G401.6 (cell line): Measurements from ENCODE around the gene RFX3.

Source experiments
- FAIRE-seq: peaks from 2 replicates; lab custom pipeline; 2012; peaks lifted over from hg19 to GRCh38; lab: Jason Lieb, UNC

RFX3 gene

DNA sequence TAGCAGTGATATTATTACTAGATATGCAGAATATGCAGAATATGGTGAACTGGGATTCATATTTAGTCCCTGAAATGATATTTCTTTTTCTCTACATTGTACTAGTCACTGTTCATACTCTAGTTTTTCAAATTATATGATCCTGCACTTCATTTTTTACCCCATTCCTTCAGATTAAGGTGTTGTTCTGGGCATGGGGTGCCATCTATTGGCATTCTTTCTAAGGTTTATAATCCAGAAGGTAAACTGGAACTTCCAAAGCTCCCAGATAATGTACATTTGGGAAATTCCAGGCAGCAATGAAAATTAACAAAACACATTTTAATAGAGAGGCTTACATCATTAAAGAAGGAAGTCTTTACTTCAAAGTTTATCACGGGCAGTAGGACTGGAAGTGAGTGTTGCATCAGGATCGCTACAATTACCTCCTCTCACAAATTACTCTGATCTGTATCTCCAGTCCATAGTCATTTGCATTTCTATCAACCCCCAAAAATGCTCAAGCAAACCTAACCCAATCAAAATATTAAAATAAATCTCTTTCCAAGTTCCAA, 12.5 kb downstream of the RFX3 start:
- no peak for FAIRE-seq

DNA sequence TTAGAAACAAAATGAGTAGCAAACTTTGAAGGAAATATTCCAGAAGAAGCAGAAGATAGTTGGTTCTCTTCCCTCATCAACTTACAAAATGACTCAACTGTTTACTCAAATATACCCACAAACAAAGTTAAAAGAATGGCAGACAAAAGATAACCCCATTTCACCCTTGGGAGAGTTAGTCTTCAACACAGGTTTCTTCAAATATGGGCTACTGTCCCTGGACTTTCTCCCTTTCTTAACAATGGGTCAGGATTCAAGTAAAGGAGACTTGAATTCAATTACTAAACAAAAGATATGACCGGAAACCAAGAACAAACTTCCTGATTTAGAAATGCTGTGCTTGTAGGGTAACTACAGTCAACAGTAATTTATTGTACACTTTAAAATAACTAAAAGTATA, 14.2 kb downstream of the RFX3 start:
- FAIRE-seq: no peak

DNA sequence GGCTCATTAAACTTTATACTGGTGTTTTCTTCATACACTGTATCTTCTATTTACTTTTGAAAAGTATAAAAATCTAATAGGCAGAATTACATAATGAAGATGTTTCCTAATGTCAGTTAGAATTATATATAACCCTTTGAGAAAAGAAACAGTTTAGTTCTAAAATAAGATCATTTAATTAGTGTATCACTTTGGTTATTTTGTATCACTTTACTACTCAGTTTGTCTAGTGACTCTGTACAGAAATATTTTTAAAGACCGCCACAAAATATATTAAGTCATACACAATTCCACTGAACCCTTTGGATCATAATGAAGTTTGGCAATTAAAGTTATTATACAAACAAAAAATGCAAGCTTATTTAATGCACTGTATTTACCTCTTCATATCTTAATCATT, 15.0 kb downstream of the RFX3 start:
- FAIRE-seq: no peak

DNA sequence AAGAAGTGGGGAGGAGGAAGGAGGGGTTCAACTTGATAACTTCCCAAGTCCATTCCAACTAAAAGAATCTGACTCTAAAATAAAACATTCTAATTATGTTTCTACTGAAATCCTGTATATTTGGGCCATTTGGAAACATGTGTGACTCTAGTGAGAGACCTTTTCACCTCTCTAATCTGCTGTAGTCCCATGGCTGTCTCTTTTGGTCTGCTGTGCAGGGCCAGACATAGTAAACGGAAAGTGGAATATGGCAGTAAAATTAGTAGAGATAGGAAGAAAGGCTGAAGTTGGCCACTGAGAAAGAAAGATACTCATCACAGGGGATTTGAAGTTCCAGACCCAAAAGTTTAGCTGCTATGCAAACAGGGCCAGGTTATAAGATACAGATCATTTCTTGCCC, 15.9 kb downstream of the RFX3 start:
- no peak for FAIRE-seq

DNA sequence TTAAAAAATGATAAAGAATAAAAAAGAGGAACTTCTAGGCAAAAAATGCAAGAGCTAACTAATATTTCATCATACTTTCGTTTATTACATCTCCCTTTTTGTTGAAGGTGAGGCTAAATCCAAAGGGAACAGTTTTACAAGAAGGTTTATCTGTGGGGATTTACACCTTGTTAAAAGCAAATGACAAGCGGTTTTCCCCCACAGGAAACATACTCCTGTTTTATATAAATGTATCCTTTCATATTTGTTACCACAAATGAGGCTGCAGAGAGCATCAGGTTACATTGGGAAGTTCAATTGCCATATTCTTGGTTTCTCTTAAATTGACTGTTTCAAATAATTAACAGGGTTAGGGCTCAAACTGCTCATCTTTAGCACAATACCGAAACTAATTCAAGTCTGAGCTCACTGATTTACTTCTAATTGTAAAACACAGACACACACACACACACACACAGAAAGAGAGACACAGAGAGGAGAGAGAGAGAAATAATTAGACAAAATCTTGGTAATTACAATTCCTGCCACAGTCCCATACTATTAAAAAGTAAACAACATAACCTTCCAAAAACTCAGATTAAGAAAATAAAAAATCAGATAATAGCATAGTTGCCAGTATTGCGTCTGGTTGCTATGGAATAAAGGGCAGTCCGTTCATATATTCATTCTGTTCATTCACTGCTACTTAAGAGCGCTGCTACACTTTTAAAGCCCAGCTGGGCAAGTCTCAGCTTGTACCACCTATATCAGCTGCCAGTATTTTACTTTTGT, 17.1 kb downstream of the RFX3 start:
- peak; percentile 96 for FAIRE-seq

DNA sequence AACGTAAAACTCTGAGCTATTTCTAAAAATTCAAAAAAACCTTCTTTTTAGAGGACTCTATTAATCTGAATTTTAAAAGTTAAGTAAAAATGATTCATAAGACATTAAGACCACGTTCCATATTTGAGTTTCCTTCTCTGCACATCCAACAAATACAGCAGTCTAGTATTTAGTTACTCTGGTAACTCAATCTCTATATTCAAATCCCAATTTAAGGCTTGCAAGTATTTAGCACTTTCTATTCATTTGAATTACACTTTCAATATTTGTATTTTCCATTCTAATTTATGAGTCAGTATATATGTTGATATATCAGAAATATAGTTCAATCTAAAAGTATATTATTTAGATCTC, 17.7 kb downstream of the RFX3 start:
- no peak for FAIRE-seq

DNA sequence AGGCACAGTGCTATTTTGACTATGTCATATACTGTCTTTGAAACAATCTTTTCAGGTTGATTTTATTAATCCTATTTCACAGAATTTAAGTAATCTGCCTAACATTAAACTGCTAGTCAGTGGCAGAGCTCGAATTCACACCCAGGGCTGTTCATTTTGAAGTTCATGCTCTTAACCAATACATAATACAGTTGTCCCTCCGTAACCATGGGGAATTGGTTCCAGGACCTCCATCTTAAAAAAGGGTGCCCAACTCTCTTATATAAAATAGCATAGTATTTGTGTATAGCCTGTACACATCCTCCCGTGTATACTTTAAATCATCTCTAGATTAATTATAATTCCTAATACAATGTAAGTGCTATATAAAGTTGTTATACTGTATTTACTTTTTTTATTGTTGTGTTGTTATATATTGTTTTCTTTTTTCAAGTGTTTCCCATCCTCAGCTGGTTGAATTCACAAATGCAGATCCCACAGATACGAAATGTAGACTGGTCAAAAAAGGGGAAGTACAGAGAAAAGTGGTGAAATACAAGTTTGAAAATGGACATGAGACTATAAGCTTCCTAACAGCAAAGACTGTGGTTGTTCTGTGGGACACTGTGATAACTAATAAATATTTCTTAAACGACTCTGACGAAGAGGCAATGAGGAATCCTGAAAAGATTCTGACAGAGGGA, 18.3 kb downstream of the RFX3 start:
- FAIRE-seq: peak; percentile 83

DNA sequence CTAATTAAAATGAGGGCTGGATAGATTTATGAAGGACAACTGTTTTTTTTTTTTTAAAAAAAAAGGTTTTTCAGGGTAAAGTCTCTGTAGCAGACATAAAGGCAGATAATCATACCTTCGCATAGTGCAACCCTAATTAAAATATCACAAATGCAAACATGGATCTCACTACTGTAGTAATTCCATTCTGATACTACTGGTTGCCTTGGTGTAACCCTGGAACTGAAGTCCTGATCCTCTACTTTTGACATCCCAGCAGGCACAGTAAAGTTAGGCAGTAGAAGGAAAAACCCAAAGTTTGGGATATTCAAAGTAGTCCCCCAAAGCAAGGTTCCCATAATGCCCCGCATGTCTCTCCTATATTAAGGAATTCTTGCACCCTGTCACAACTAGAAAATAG, 19.6 kb downstream of the RFX3 start:
- FAIRE-seq: no peak

DNA sequence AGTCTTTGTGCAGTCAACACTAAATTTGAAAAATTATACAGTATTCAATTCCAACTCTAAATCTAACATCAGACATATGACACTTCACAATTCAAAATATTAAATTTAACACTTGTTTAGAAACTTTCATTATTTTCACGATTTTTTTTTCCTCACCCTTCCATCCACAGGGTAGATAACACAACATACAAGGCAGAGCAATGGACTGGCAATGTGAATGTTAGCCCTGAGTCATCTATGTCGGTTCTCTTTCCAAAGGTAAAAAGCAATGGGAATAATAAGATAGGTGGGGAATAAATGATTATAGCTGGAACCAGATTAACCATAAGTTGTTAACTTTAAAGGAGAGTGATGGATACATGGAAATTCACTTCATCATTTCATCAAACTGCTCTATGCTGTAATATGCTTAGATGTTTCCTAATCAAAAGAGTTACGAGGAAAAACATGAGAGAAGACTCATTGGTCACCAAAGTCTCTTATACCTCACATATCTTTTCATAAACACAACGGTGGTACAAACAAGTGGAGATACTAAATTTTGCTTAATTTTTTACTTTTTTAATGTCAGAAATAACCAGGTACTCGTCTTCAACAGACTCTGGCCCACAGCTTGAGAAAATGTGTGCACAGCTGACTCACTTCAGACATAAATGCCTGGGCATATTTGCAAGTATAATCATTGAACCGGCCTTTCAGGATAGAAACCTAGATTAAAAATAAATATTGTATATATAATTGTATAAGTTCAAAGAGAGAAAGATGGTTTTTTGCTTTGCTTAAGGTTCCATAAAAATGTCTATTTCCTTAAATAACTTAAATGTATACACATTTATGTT, 23.0 kb downstream of the RFX3 start:
- FAIRE-seq: peak; percentile 70

DNA sequence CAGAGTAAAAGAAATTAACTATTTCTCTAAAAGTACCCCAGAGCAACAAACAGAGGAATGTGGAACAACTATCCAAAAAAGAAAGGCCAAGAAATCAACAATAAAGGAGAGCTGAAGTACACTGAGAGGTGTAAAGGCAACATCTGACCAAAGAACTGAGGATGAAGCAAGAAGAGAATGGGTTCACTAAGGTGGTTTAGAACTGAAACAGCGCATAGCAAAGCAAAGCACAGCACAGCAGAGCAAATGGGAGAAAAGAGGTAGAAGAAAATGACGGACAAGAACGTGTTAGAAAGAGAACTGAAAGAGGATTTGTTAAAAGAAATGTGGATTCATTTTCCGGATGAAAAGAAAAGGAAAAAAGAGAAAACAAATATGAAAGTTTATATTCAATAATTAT, 25.8 kb downstream of the RFX3 start:
- FAIRE-seq: no peak

DNA sequence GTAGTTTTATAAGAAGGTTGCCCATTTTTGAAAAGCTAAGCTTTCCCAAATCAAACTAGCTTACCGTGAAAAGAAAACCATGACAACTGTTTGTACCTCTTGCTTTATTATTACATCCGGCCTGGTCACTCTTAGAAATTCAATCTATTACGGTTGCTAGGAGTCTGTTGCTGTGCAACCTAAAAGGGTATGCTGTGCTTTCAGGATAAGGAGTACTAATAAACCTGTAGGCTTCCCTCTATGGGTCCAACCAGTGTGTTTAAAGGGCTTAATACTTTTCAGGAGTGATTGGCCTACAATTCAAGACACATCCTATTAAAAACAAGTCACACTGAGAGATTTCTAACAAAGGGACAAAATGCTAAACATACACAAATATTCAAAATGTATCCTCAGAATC, 27.1 kb downstream of the RFX3 start:
- no peak for FAIRE-seq

DNA sequence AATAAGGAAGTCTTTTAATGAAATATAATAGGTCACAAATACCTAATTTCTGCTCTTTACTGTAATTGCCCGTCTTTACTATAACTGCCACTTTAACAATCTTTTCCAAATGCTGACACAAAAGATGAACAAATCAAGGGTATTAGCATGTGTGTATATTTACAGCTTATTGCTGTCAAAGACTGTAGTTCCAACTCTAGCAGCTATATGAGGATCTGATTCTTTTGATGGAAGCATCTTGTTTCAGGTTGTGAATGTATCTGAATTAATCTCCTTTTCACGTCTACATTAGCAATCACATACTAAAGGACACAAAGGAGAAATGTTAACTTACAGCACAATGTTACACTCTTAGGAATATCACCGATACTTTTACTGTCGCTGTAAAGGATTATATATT, 27.9 kb downstream of the RFX3 start:
- FAIRE-seq: no peak

DNA sequence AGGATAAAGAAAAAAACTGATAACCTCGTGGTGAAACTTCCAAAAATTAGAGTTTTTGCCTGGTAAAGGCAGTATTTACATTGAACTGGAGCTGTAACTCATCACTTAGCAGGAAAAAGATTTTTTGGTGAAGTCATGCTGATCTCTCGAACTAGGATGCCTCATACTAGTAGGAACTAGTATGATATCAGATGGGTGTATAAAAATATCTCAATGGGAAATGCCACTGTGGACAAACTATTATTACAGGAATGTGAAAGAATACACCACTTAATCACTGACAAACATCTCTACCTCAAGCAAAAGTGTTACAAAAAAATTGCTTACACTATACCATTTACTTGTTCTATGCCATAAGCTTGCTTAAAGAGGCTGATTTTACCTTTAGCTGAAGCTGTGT, 28.4 kb downstream of the RFX3 start:
- FAIRE-seq: no peak

DNA sequence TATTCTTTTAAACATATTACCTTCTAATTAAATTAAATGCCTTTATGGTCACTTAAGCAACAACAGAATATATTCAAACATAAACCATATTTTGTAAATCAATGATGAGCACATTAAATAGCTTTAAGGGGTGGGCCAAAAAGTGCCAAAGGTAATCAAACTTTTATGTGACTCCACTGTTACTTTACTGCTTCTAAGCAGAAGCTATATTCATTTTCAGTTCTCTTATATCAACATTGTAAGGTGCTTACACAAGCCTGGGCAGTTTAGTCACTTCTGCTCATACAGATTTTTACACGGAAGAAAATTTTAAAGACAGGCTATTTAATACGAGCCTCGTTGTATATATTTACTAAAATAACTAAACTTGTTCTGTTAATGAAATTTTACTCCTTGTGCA, 29.9 kb downstream of the RFX3 start:
- peak; percentile 78 for FAIRE-seq

DNA sequence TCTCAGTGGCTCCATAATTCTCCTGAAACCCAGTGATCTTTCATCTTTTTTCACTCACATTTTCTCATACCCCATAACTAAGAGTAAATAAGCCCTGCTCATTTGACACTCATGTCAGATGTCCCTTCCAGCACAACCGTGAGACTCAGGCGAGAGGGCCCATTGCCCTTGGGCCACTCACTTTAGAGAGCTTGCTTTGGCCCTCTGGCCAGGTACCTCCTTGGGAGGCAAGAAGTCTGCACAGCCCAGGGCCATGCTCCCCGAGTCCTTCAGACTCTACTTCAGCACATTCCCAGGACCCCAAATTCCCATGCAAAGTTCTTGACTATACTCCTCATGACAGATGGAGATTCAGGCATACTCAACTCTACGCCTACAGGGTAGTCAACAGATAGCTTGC, 33.6 kb downstream of the RFX3 start:
- no peak for FAIRE-seq

DNA sequence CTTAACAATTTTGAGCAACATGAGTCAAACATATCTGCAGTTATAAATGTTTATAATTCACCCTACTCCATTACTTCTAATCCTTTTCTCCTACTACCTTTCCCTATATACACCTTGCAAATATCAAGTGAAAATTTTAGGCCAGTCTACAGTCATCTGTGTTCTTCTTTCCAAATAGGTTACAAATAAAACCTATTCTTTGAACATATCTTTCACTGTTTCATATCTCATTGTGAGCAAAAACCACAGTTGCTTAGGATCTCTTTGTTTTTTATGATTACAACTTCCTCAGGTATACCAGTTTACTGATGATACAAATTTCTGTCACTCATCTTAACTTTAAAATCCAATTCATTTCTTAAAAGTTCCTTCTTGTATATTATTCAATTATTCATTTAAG, 34.4 kb downstream of the RFX3 start:
- peak; percentile 52 for FAIRE-seq

DNA sequence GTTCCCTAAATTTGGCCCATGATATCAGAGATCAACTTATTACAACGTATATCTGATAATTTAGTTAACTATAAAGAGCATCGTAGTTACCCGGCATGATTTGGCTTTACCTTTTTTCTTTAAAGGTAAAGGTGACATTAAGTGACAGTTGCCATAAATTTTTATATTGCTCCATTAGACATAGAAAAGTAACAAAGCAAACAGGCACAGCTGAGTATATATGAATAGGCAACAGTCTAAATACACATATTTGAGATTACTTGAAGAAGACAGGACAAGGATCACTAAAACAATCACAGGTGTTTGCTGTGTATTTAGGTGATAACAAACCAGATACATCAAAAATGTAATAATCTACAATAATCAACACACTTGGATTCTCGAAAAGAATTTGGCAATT, 34.8 kb downstream of the RFX3 start:
- no peak for FAIRE-seq

DNA sequence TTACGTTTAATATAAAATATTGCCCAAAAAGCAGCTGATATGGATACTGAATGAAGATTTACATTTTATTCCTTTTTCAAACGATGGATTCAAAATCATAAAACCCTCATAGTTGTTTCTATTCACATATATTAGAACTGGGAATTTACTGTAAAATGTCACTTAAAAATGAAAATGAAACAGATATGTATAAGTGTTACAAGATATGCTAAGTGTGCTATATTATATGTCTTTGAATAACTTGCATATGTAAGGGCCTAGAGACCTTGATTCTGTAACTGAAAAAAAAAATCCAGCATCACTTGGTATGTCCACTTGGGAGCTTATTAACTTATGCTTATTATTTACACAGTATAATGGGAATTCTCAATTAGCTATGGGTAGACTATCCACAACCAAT, 43.2 kb downstream of the RFX3 start:
- FAIRE-seq: peak; percentile 33

DNA sequence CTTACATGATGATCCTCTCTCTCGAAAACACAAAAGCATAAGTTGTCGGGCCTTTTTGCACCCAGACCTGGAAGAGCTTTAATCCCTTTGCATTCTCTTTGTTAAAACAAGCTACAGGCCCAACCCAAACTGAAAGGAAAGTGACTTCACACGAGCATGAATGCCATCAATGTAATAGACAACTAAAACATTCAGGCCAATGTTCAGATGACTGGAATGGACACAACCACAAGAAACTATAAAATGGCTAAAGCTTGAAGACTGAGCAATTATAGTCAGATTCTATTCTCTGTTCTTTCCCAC, 45.5 kb downstream of the RFX3 start:
- FAIRE-seq: no peak

DNA sequence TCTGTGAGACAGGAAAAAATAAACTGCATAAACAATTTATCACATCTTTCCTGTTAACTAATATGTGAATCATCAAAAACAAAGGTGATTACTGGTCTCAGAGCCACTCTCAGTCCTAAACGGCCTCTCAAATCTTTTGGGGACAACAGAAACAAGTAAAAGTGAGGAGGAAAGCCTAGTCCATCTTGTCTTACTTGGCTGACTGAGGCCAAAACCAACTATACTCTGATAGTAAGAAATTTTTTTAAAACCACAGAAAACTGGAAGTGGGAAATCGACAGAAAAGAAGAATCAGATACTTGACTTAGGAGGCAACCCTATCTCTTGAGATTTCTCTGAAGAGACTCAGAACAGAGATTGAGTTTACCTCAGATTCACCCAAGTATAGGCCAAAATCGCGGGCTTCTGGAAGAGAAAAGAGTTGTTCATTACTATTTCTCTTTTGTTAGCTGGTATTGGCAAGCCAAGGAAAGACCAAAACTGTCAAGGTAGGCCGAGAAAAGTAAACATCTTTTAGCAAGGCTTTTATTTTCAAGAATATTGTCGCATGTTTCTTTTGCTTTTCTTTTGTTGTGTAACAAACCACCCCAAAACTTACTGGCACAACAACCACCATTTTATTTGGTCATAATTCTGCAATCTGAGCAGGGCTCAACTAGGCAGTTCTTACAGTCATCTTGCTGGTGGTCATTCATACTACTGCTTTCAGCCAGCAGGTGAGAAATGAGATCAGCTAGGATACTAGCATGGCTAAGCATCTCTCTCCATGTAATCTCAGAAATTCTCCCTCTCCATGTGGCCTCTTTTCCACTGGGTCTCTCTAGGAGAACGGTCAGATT, 46.1 kb downstream of the RFX3 start:
- no peak for FAIRE-seq

DNA sequence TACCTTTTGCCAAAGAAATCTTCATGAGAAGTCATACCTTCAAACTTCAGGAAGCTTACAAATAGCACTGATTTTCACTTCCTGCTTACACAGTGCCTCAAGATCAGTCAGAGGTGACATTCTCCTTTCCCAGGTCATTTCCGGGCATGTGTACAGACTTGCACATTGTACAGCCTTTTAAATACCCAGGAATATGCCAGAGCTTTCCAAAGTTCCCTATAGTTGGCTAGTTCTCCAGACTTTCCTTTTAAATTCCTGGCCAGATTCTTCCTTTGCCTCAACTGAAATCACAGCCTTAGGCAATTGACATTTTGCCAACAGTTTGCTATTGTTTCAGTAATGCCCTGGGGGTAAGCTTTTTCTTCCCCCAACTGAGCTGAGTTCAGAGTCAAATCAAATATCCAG, 47.2 kb downstream of the RFX3 start:
- no peak for FAIRE-seq

DNA sequence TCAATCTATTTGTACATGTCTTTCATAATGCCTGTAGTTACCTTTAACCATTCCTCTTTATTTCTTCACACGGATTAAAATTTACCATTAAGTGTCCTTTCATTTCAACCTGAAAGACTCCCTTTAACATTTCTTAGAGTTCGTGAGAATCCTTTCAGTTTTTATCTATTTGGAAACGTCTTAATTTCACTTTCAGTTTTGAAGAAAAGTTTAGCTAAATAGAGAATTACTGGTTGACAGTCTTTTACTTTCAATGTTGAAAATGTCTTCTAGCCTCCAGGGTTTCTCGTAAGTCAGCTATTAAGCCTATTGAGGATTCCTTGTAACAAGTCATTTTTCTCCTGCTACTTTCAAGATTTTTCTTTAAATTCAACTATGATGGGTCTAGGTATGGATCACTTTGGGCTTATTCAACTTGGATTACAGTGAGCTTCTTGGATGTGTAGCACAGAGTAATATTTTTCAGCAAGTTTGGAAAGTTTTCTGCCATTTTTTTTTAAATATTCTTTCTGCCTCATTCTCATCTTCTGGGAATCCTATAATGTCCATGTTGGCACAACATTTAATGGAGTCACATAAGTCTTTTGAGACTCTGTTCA, 48.5 kb downstream of the RFX3 start:
- no peak for FAIRE-seq
